IMR-90 (cell line): ENCODE results near the gene RIPOR3. TPM values are rescaled to one million over a fixed set of nuclear protein-coding genes. Genes with fewer than 3 reads are reported as not detected.

Source experiments
- ATAC-seq: fragments of 200-7000 bp; cut with Tn5 transposase; 2 replicates; pipeline ENCODE4 v1.9.1; 2020; ENCODE audit warnings: low read depth, mild to moderate bottlenecking, moderate library complexity
- BruUV-seq: library from RNA; stranded (reverse); fragments of 400-500 nt; replicated peaks from 2 replicates; lab custom pipeline; 2021; lab: Mats Ljungman, UMichigan
- CTCF ChIA-PET: fragments of 300-600 bp; formaldehyde crosslinking; extraction: SDS; loops from one replicate; lab custom pipeline; 2021; ENCODE audit warnings: antibody characterized with exemption; lab: Yijun Ruan, JAX
- POLR2A ChIA-PET: fragments of 300-600 bp; sonication (Branson Sonifier 250); formaldehyde crosslinking; loops from one replicate; lab custom pipeline; 2022; ENCODE audit warnings: antibody characterized with exemption; ENCODE audit not compliant: unreplicated experiment; lab: Charles Lee
- DNase-seq: peaks from one replicate; pipeline ENCODE4 v3.0.0; 2013
- H2AFZ ChIP-seq: replicated peaks from 2 replicates; pipeline ENCODE3; 2013; ENCODE audit warnings: low read length, mild to moderate bottlenecking; ENCODE audit not compliant: poor library complexity
- H2AK5ac ChIP-seq: 2 replicates; pipeline ENCODE4 v1.6.1; 2013; ENCODE audit warnings: low read depth, low read length, inconsistent platforms
- H2AK9ac ChIP-seq: replicated peaks from 2 replicates; pipeline ENCODE3; 2013; ENCODE audit warnings: mild to moderate bottlenecking, low read depth, low read length, moderate library complexity; ENCODE audit not compliant: poor library complexity
- H2BK120ac ChIP-seq: 2 replicates; pipeline ENCODE4 v1.6.1; 2013; ENCODE audit warnings: low read depth, low read length, inconsistent platforms
- H2BK15ac ChIP-seq: 3 replicates; pipeline ENCODE4 v1.6.1; 2013; ENCODE audit warnings: low read depth, low read length, inconsistent platforms
- H2BK20ac ChIP-seq: 2 replicates; pipeline ENCODE4 v1.6.1; 2013; ENCODE audit warnings: low read depth, mild to moderate bottlenecking, inconsistent platforms, low read length, moderate library complexity
- H2BK5ac ChIP-seq: 2 replicates; pipeline ENCODE4 v1.6.1; 2013; ENCODE audit warnings: mild to moderate bottlenecking, low read depth, low read length, inconsistent platforms; ENCODE audit not compliant: poor library complexity, severe bottlenecking
- H3K14ac ChIP-seq: replicated peaks from 2 replicates; pipeline ENCODE4 v1.6.1; 2013; ENCODE audit warnings: low read depth, low read length, inconsistent platforms
- H3K18ac ChIP-seq: 2 replicates; pipeline ENCODE4 v1.6.1; 2013; ENCODE audit warnings: low read depth, low read length, control low read depth
- H3K23ac ChIP-seq: 2 replicates; pipeline ENCODE4 v1.6.1; 2013; ENCODE audit warnings: low read depth, low read length, inconsistent platforms
- H3K27ac ChIP-seq: 2 replicates; pipeline ENCODE4 v1.5.1; 2013; ENCODE audit warnings: mild to moderate bottlenecking, control low read depth, low read length; ENCODE audit not compliant: insufficient read depth
- H3K27me3 ChIP-seq: 2 replicates; pipeline ENCODE4 v1.6.1; 2013; ENCODE audit warnings: low read length; ENCODE audit not compliant: control insufficient read depth, insufficient read depth
- H3K36me3 ChIP-seq: 2 replicates; pipeline ENCODE4 v1.6.1; 2013; ENCODE audit warnings: low read length, mixed read lengths; ENCODE audit not compliant: control insufficient read depth, insufficient read depth
- H3K4ac ChIP-seq: 2 replicates; pipeline ENCODE4 v1.6.1; 2013; ENCODE audit warnings: low read depth, low read length, inconsistent platforms
- H3K4me1 ChIP-seq: 2 replicates; pipeline ENCODE4 v1.6.1; 2013; ENCODE audit warnings: low read length, mixed read lengths; ENCODE audit not compliant: control insufficient read depth, insufficient read depth
- H3K4me2 ChIP-seq: 2 replicates; pipeline ENCODE4 v1.6.1; 2013; ENCODE audit warnings: low read depth, mild to moderate bottlenecking, control low read depth, low read length, moderate library complexity
- H3K4me3 ChIP-seq: 2 replicates; pipeline ENCODE4 v1.5.1; 2013; ENCODE audit warnings: low read depth, mild to moderate bottlenecking, control low read depth, low read length, moderate library complexity; ENCODE audit not compliant: insufficient read depth
- H3K56ac ChIP-seq: 2 replicates; pipeline ENCODE4 v1.6.1; 2013; ENCODE audit warnings: low read length, inconsistent platforms; ENCODE audit not compliant: insufficient read depth; ENCODE audit errors: extremely low read depth
- H3K79me1 ChIP-seq, 2 experiments: 2 replicates each; pipeline ENCODE4 v1.6.1; 2013; ENCODE audit warnings: low read length in 2 of 2, inconsistent platforms in 1 of 2, low read depth in 1 of 2
- H3K9ac ChIP-seq: 2 replicates; pipeline ENCODE4 v1.6.1; 2013; ENCODE audit warnings: low read depth, low read length, control low read depth
- H3K9me1 ChIP-seq: 2 replicates; pipeline ENCODE4 v1.6.1; 2013; ENCODE audit warnings: low read length, inconsistent platforms; ENCODE audit not compliant: insufficient read depth
- H3K9me3 ChIP-seq: 2 replicates; pipeline ENCODE4 v1.6.1; 2013; ENCODE audit warnings: low read length; ENCODE audit not compliant: control insufficient read depth, insufficient read depth
- H4K20me1 ChIP-seq: 2 replicates; pipeline ENCODE4 v1.6.1; 2013; ENCODE audit warnings: low read length, inconsistent platforms; ENCODE audit not compliant: insufficient read depth
- H4K5ac ChIP-seq: 2 replicates; pipeline ENCODE4 v1.6.1; 2013; ENCODE audit warnings: mild to moderate bottlenecking, low read depth, low read length, control low read depth
- H4K8ac ChIP-seq, 2 experiments: 2 replicates each; pipeline ENCODE4 v1.6.1; 2013; ENCODE audit warnings: low read depth in 2 of 2, low read length in 2 of 2, control low read depth in 1 of 2, inconsistent platforms in 1 of 2
- H4K91ac ChIP-seq: 2 replicates; pipeline ENCODE4 v1.6.1; 2013; ENCODE audit warnings: low read depth, low read length, inconsistent platforms; ENCODE audit not compliant: insufficient read depth
- MXI1 ChIP-seq: IDR thresholded peaks from 2 replicates; pipeline ENCODE4 v1.6.1; 2012; ENCODE audit warnings: low read depth, mild to moderate bottlenecking, low read length, moderate library complexity, borderline replicate concordance
- NFE2L2 ChIP-seq: fragments of 150-350 bp; IDR thresholded peaks from 2 replicates; pipeline ENCODE4 v1.6.1; 2016; ENCODE audit warnings: low read depth, mild to moderate bottlenecking, low read length
- RCOR1 ChIP-seq: IDR thresholded peaks from 2 replicates; pipeline ENCODE4 v1.6.1; 2012; ENCODE audit warnings: mild to moderate bottlenecking, low read length, improper control_type of control experiment; ENCODE audit not compliant: insufficient replicate concordance
- USF2 ChIP-seq: fragments of 150-350 bp; IDR thresholded peaks from 2 replicates; pipeline ENCODE4 v1.6.1; 2017; ENCODE audit warnings: mild to moderate bottlenecking, antibody characterized with exemption, low read length, low read depth
- dilution Hi-C: fragments of 300-500 bp; cut with HindIII; formaldehyde crosslinking; loops from one replicate; pipeline ENCODE4 v1.14.3; 2018; ENCODE audit warnings: low sequenced_read_pairs; ENCODE audit not compliant: unreplicated experiment
- in situ Hi-C: fragments of 300-500 bp; cut with MboI; formaldehyde crosslinking; loops from 3 replicates; pipeline ENCODE4 v1.14.3; 2019; ENCODE audit warnings: low sequenced_read_pairs, inconsistent platforms, mixed read lengths
- intact Hi-C: fragments of 100-400 bp; cut with micrococcal nuclease; formaldehyde crosslinking; loops from 2 replicates; pipeline ENCODE4 v1.10.0; 2022
- polyA plus RNA-seq, 3 experiments: library from polyadenylated mRNA; depleted of rRNA; stranded (reverse); fragments of >200 nt; gene quantifications; 2 replicates each; pipeline ENCODE4 v1.2.3, GENCODE V29; 2012; ENCODE audit warnings: low replicate concordance in 1 of 3
- total RNA-seq: library from RNA; depleted of rRNA; stranded (reverse); fragments of >200 nt; gene quantifications from 2 replicates; pipeline ENCODE4 v1.2.3, GENCODE V29; 2012

The RIPOR3 gene
- total and polyA plus RNA-seq, 2 of the 4 experiments (the other 2 are of a cell fraction): 0.54 to 1.7 TPM

GRCh38 chr20:50720582-50720981 is 29.2 kb upstream of the RIPOR3 start:
- dilution Hi-C loops: no loop called here
- in situ Hi-C loops: no loop called here
- intact Hi-C loops: no loop called here

More at GRCh38 chr20:50720582-50720981, 29.2 kb upstream of the RIPOR3 start:
- H4K5ac ChIP-seq: no peak overlapping the region
- H3K9me3 ChIP-seq: no peaks in the 10 kb centered on the region
- ATAC-seq (no peak), DNase-seq (no peak)
- H2BK5ac ChIP-seq: no peak overlapping the region
- H4K91ac ChIP-seq: no peak overlapping the region
- H2BK15ac ChIP-seq: no peak overlapping the region
- no peak overlapping the region for H3K4me2 ChIP-seq
- no peaks in the 10 kb centered on the region for H4K20me1 ChIP-seq
- no peaks in the 10 kb centered on the region for H3K27me3 ChIP-seq
- H3K4ac ChIP-seq: no peak overlapping the region
- POLR2A ChIA-PET: interaction anchor here (0.7 kb wide), 1 partner anchor 29 kb away, joined by 10 read pairs; no protein-coding TSS in a partner anchor
- peaks cover 13% of the 10 kb centered on the region for H3K4me1 ChIP-seq
- H2AK5ac ChIP-seq: no peak overlapping the region
- H3K23ac ChIP-seq: no peak overlapping the region
- H2AFZ ChIP-seq: no peak overlapping the region
- no peak overlapping the region for H2BK120ac ChIP-seq
- H3K79me1 ChIP-seq: no peaks in the 10 kb centered on the region
- H3K14ac ChIP-seq: no peak overlapping the region
- H3K9me1 ChIP-seq: peaks cover 13% of the 10 kb centered on the region
- no peak overlapping the region for H3K18ac ChIP-seq
- BruUV-seq: no TSS peak
- TF ChIP-seq NFE2L2 (no peak), MXI1 (no peak), USF2 (no peak), RCOR1 (no peak)
- no peak overlapping the region for H3K27ac ChIP-seq
- no peak overlapping the region for H2AK9ac ChIP-seq
- no peak overlapping the region for H4K8ac ChIP-seq
- H3K56ac ChIP-seq: no peak overlapping the region
- no peak overlapping the region for H2BK20ac ChIP-seq
- H3K9ac ChIP-seq: no peak overlapping the region
- H3K36me3 ChIP-seq: no peaks in the 10 kb centered on the region
- no peak overlapping the region for H3K4me3 ChIP-seq
- CTCF ChIA-PET: interaction anchor here (0.6 kb wide), 2 partner anchors 112 to 215 kb away, joined by 3 to 4 read pairs; no protein-coding TSS in a partner anchor
